Measurements from ENCODE around the gene NUP54.

Gene NUP54, protein sequence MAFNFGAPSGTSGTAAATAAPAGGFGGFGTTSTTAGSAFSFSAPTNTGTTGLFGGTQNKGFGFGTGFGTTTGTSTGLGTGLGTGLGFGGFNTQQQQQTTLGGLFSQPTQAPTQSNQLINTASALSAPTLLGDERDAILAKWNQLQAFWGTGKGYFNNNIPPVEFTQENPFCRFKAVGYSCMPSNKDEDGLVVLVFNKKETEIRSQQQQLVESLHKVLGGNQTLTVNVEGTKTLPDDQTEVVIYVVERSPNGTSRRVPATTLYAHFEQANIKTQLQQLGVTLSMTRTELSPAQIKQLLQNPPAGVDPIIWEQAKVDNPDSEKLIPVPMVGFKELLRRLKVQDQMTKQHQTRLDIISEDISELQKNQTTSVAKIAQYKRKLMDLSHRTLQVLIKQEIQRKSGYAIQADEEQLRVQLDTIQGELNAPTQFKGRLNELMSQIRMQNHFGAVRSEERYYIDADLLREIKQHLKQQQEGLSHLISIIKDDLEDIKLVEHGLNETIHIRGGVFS

DNA sequence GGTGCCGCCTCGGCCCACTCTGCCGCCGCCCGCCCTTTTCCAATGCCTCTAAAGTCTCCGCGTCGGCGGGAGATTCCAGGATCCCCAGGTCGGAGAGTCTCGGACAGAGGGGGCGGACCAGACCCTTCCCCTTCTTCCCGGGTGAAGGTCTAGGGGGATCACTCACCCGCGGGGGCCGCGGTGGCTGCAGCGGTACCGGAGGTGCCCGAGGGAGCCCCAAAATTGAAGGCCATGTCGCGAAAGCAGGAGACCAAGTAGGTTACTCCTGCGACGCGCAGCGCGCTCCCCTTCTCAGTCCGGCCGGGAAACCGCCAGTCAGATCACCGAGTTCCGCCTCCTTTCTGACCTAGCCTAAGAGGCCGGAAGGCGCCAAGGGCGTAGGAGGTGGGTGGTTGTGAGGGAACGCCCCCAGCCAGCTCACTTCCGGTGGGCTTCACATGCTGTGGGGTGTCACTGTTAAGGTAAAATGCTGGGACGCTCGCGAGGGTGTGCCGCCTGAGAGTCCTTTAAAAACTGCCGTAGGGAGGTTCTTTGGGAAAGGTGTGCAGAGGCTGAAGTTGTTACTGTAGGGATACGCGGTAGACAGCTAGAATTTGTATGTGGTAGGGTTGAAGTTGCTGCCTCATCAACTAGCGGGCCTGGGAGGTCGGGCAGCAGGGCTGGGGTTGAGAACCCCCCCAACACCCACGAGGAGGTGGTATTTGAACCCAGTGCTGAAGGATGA lies at the start of gene NUP54:
TSS of gene NUP54 (minus strand) at position 256 of the 724 bp plus-strand sequence. CDS start at position 233, 23 bp downstream.
- DNase-seq, result peak; percentile 35

DNA sequence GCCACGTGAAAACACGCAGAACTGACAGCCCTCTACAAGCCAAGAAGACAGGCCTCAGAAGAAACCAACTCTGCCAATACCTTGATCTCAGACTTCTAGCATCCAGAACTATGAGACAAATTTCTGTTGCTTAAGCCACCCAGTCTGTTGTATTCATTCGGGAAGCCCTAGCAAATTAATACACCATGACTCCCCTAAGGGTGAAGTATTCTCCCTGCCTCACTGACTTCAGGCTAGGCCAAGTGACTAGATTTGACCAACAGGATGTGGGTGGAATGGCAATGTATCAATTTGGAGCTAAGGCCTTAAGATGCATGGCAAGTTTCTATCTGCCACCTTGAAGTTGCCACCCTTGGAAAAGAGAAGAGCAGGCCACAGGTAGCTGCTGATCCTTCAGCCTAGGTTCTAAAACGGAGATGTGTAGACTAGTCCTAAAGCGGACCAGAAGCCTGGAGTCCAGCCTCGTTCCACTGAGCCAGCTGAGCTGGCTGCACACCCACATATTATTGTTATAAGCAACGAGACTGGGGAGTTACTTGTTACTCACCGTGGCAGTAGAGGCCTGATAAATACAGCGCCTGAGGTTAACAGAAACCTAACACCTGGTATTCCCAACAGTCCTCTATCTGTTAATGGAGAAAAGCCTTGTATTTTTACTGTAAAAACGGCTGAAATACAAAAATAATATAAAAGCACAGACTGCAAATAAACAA lies 49.0 kb upstream of the NUP54 start:
- no peak for DNase-seq

DNA sequence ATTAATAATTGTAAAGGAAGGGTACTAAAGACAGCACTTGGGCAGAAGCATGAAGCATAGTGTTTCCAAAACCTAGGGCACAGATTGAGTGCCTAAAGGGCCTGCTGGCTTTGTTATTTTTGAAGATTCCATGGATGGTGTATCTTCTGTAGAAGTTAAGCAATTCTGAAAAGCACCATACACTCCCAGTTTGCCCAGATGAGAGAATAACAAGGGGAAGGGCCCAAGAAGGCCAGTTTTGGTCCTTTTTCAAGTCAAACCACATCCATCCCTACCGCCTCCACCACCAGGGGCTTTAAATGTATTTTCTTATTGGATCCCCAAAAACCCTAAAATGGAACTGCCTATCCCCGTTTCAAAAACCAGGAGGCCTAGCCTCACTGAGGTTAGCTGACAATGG lies 48.2 kb upstream of the NUP54 start:
- no peak for DNase-seq

- DNase-seq, result no peak
Measured at GRCh38 chr4:76195326-76195725, 47.1 kb upstream of the NUP54 start.

DNA sequence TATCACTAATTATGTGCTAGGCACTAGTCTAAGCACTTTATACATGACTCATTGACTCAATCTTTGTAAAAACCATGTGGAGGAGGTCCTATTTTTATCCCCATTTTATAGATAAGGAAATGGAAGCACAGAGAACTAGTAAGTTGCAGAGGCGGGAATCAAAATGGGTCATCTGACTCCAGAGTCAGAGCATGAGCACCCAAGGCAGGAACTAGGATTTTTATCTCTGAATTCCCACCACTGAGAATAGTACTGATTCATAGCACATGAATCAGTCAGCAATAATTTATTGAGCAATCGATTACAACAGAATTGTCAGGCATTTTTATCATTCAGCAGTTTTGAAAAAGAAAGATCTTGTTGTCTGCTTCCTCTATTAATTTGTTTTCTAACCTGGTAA lies 46.1 kb upstream of the NUP54 start:
- no peak for DNase-seq

- DNase-seq, result no peak
Measured at GRCh38 chr4:76192236-76192635, 44.0 kb upstream of the NUP54 start.

DNA sequence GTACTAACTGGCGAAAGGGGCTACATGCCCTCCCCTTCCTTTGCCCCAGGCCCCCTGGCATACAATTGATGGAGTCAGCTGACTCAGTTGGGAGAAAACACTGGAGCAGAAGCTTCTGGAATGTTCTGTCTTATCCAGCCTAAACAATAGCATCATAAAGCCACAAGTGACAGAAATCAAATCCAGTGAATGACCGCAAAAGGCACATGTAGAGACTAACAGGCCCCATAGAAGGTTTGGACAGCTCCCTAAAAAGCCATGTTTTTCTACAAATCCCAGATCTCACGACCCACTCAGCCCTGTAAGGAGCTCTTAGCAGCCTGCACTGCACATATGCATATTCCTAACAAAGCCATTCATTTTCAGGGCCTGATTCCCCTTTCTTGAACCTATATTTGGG lies 40.4 kb upstream of the NUP54 start:
- DNase-seq, result no peak

GRCh38 chr4:76188149-76188548 lies 40.0 kb upstream of the NUP54 start:
- DNase-seq, result no peak

- no peak for DNase-seq
Measured at GRCh38 chr4:76187152-76187551, 39.0 kb upstream of the NUP54 start.

GRCh38 chr4:76182463-76182862 lies 34.3 kb upstream of the NUP54 start:
- no peak for DNase-seq

DNA sequence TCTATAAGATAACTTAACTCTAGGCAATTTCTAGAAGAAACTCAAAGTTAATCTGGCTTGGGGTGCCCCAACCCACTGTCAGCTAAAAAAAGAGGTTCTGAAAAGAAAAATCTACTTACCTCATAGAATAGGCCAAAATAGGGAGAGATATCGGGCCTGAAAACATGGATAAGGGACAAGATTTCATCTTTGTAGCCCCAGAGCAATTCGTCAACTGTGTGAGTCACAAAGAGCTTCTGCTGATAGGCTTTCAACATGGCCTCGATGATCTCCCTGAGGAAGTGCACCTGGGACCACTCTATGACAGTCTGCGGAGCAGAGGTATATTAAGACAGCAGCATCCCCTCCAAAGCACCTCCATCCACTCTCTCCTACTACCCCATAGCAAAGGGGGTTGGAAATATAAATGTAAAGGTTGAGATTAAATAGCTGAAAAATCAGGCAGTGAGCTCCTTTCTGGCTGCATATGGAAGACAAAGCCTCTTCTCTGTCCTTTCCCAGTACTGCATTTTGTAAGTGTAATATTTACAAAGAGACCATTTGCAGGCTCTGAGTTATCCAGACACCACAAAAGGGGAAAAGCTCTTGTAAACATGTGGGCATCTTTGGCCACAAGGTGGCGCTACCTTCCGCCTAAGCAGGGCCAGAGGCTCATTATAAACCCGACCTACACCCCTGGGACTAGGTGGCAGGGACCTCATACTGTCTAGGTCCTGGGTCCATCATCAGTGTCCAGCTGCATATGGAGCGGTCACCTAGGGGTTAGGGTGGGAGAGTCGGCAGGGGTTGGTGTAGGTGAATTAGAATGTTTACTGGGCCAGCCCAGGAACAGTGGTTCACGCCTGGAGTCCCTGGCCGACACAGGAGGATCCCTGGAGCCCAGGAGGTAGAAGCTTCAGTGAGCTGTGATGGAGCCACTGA lies 31.5 kb upstream of the NUP54 start:
- DNase-seq, result peak; percentile 34

- no peak for DNase-seq
Measured at GRCh38 chr4:76178296-76178695, 30.1 kb upstream of the NUP54 start.

- DNase-seq, result no peak
Measured at GRCh38 chr4:76177709-76178108, 29.5 kb upstream of the NUP54 start.

DNA sequence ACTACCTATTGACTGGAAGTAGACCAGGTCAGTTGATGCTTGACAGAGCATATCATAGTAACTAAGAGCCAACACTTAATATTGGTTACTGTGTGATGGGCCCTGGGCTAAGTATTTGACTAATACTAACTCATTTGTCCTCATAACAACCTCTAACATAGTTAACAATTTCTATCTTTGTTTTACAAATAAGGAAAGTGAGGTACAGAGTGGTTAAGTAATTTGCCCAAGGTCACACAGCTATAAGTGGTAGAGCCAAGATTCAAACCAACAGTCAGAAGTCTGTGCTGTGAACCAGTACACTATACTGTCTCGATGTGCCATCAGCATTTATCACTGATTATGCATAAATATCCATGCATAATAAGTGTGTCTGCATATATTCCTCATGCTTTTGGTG lies 27.1 kb upstream of the NUP54 start:
- no peak for DNase-seq

DNA sequence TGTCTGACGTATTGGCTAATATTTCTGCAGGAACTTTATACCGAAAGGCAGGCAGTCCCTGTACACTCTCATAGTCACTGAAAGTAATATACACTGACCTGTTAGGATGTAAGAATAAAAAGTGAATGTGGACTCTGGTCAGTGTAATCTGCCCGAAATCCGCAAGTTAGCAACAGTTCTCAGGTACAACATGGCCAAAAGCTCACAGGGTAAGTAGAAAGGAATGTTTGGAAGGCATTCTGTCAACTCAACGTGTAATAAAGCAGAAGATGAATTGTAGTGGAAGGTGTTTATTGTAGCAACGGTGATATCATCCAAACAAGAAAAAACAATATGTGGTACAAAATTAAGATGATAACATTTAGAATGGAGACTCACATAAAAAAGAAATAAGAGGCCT lies 26.0 kb upstream of the NUP54 start:
- no peak for DNase-seq

DNA sequence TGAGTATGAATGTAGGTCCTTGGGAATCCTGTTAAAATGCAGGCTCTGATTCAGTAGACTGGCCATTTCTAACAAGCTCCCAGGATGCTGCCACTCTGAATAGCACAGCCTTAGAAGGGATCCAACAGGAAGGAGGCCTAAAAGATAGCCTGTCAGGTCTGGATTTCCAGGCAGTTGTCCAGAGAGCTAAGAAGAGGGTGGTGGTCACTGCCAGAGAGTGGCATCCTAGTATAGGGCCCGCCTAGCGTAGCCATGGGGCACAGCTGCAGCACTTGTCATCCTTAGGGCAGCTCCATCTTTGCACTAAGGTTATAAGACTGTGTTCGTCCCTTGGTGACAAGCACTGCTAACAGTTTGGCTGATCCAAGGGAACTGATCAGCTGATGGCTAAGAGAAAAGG lies 20.5 kb upstream of the NUP54 start:
- DNase-seq, result no peak

DNA sequence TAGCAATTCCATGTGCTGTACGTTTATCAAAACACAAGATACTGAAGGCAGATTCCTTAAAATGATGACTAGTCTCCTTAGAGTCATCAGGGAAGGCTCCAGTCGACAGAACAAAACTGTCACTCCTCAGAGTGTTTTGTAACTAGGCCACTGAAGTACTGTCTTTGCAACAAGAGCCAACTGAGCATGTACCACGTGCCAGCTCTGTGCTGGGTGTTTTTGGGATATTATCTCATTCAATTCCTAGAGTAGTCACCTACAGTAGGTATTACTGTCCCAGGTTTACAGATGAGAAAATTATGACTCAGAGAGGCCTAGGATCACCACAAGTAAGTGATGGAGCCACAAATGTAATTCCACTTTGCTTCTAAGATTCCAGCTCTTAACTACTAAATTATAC lies 18.3 kb upstream of the NUP54 start:
- no peak for DNase-seq

DNA sequence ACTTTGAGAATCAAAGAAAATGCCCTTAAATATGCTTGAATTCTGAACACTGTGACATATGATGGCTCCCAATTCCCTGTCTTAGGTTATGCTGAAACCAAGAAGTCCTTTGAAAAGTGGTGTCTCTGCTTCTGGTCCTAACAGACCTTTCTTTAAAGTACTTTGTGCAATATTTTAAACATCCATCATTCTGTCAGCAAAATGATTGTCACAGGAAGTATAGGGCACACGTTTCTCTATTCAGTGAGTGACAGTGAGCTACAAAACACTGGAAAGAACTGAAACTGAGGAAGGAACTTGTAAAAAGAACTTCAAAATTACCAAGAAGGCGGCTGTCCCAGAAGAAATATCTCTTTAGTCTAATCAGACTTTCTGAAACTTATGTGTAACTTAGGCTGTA lies 12.2 kb upstream of the NUP54 start:
- no peak for DNase-seq

- DNase-seq, result no peak
Measured at GRCh38 chr4:76156635-76157034, 8.4 kb upstream of the NUP54 start.

DNA sequence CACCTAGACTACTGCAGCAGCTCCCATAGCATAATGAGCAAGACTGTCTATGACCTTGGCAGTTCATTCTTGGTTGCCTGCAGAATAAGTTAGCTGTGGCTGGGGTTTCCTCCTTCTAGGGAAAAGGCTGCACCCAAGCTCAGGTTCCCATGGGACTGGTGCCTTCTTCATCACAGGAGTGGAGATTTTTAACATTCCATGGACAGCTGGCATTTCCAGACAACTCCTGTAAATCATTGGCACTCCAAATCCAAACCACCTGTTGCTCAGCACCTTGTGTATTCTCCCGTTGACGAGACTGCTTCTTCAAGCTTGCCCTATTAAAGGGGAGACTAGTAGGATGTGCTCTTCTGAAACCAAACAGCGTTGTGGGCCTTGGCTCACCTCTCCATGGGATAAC lies 7.8 kb upstream of the NUP54 start:
- DNase-seq, result no peak

DNA sequence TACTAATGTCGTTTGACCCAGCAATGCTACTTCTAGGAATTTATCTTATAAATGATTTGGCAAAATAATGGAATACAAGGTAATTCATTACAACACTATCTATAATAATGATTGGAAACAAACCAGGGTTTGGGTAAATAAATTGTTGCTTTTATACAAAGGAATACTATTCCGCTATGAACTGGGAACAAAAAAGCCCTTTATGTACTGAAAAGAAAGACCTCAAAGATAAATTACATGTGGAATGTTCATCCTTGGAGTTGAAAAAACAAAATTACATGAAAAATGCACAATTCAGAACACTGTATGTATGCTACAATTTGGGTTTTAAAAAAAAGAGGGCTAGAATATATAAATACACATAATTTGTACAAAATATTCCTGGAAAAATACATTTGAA lies 5.2 kb upstream of the NUP54 start:
- DNase-seq, result no peak

DNA sequence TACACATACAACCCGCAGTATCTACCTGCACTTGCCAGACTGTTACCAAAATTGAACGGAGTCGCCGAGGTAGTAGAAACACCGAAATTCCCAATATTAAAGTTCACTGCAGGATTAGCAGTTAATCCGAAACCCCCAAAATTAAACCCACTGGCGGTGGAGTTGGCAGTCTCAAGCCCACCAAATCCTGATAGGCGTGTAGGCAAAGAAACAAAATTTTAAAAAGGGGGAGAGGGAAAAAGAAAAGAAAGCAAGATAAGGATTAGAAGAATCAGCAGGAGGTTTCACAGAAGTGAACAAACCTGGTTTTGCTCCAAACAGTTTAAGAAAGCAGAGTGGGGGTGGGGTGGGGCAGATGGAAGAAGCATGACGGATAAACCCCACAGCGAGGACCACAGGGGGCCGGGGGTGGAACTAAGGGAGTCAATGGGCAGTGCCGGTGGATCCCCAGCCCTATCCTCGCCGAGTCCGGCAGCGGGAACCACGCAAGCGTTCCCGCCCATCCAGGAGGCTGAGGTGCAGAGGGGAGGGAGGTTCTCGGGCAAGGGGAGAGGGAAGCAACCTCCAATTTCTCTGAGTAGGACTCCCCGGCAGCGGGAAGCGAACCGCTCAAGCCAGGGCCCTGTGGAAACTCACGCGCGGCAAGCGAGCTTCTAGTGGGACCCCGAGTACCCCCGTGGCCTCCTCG lies 599 bp downstream of the NUP54 start:
- DNase-seq, result peak; percentile 10

Measured in NCI-H2081 treated with DMSO at 0.1 percent for 48 hours (cell line).